NCI-H510A treated with DMSO at 0.1 percent for 48 hours (cell line): Measurements from ENCODE around the gene SERPINB7.
"Not testable (repeated sequence)": the region's sequence is repeated elsewhere in the genome, so short reads cannot be mapped to it uniquely, and the experiment has no call there.

Source experiments
- DNase-seq: peaks from one replicate; lab custom pipeline; 2025; lab: John Stamatoyannopoulos, UW

SERPINB7 gene

GRCh38 chr18:63775166-63775730 lies at the start of gene SERPINB7:
SERPINB7 (plus strand) TSS chr18:63775418; CDS start chr18:63782373, 6,955 bp downstream.
- no peak for DNase-seq

GRCh38 chr18:63725682-63726480 lies 49.3 kb upstream of the SERPINB7 start:
- no peak for DNase-seq

GRCh38 chr18:63730773-63731172 lies 44.4 kb upstream of the SERPINB7 start:
- DNase-seq, result no peak

GRCh38 chr18:63731215-63731614 lies 44.0 kb upstream of the SERPINB7 start:
- DNase-seq, result no peak

- no peak for DNase-seq
Measured at GRCh38 chr18:63736876-63737275, 38.3 kb upstream of the SERPINB7 start.

GRCh38 chr18:63741769-63742168 lies 33.4 kb upstream of the SERPINB7 start:
- peak; percentile 21 for DNase-seq

GRCh38 chr18:63747006-63747405 lies 28.2 kb upstream of the SERPINB7 start:
- DNase-seq, result no peak

GRCh38 chr18:63749489-63749888 lies 25.7 kb upstream of the SERPINB7 start:
- DNase-seq, result no peak

- no peak for DNase-seq
Measured at GRCh38 chr18:63752636-63753035, 22.6 kb upstream of the SERPINB7 start.

GRCh38 chr18:63753676-63754075 lies 21.5 kb upstream of the SERPINB7 start:
- no peak for DNase-seq

- no peak for DNase-seq
Measured at GRCh38 chr18:63757541-63757940, 17.7 kb upstream of the SERPINB7 start.

GRCh38 chr18:63758615-63759240 lies 16.5 kb upstream of the SERPINB7 start:
- DNase-seq, result peak; percentile 56

- DNase-seq, result not testable (repeated sequence)
Measured at GRCh38 chr18:63759786-63760185, 15.4 kb upstream of the SERPINB7 start.

GRCh38 chr18:63762518-63762917 lies 12.7 kb upstream of the SERPINB7 start:
- no peak for DNase-seq

- no peak for DNase-seq
Measured at GRCh38 chr18:63763831-63764600, 11.2 kb upstream of the SERPINB7 start.

- no peak for DNase-seq
Measured at GRCh38 chr18:63765837-63766236, 9.4 kb upstream of the SERPINB7 start.

- DNase-seq, result no peak
Measured at GRCh38 chr18:63773551-63773950, 1.7 kb upstream of the SERPINB7 start.

GRCh38 chr18:63774511-63774910 lies 707 bp upstream of the SERPINB7 start:
- DNase-seq, result no peak

GRCh38 chr18:63779386-63779785 lies 4.2 kb downstream of the SERPINB7 start:
- DNase-seq, result no peak

GRCh38 chr18:63783394-63783793 lies 8.2 kb downstream of the SERPINB7 start:
- DNase-seq, result no peak

GRCh38 chr18:63784787-63785452 lies 9.7 kb downstream of the SERPINB7 start:
- no peak for DNase-seq

- DNase-seq, result no peak
Measured at GRCh38 chr18:63787673-63788072, 12.5 kb downstream of the SERPINB7 start.
